COLO668 (cell line): ENCODE results near the gene PDAP1.
"Not testable (repeated sequence)": the region's sequence is repeated elsewhere in the genome, so short reads cannot be mapped to it uniquely, and the experiment has no call there.

Experiments
- DNase-seq: peaks from one replicate; lab custom pipeline; 2025; ENCODE audit not compliant: unreplicated experiment; lab: John Stamatoyannopoulos, UW

The PDAP1 gene

GRCh38 chr7:99355098-99355497 lies 53.3 kb downstream of the PDAP1 start:
- no peak for DNase-seq

DNA sequence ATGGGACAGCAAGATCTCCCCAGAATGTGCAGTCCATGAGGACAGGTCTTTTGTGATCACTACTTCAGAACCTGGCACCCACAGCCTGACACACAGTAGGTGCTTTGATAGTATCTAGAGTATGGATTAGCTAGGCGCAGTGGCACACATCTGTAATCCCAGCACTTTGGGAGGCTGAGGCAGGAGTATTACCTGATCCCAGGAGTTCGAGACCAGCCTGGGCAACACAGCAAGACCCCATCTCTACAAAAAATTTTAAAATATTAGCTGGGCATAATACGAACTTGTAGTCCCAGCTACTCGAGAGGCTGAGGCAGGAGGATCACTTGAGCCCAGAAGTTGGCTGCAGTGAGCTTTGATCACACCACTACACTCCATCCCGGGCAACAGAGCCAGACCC lies 56.1 kb downstream of the PDAP1 start:
- DNase-seq, result no peak

DNA sequence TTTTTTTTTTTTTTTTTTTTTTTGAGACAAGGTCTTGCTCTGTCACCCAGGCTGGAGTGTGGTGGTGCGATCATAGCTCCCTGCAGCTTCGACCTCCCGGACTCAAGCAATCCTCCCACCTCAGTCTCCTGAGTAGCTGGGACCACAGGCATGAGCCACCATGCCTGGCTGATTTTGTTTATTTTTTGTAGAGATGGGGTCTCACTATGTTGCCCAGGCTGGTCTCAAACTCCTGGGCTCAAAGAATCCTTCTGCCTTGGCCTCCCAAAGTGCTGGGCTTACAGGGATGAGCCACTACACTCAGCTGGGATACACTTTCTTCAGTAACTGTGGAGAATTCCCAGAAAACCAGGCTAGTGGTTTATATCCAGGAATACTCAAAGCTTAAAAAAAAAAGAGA lies 57.8 kb downstream of the PDAP1 start:
- DNase-seq, result not testable (repeated sequence)
